Femur (tissue), 1 donor: Measurements from ENCODE around the gene CHRM5.
"Not testable (repeated sequence)": the region's sequence is repeated elsewhere in the genome, so short reads cannot be mapped to it uniquely, and the experiment has no call there.

ENCODE experiments used
- DNase-seq: peaks from one replicate; pipeline ENCODE4 v3.0.0-alpha.2; 2017

The CHRM5 gene

GRCh38 chr15:34043813-34044212 lies 75.5 kb downstream of the CHRM5 start:
- no peak for DNase-seq

GRCh38 chr15:34046471-34047145 lies 78.3 kb downstream of the CHRM5 start:
- DNase-seq: no peak

GRCh38 chr15:34047893-34048775 lies 79.8 kb downstream of the CHRM5 start:
- DNase-seq: no peak

GRCh38 chr15:34049112-34049511 lies 80.8 kb downstream of the CHRM5 start:
- DNase-seq: no peak

GRCh38 chr15:34050385-34050784 lies 82.1 kb downstream of the CHRM5 start:
- DNase-seq: not testable (repeated sequence)

GRCh38 chr15:34054081-34054707 lies 85.9 kb downstream of the CHRM5 start:
- no peak for DNase-seq

GRCh38 chr15:34055868-34056595 lies 87.7 kb downstream of the CHRM5 start:
- DNase-seq: no peak

- DNase-seq: no peak
Measured at GRCh38 chr15:34056911-34057310, 88.6 kb downstream of the CHRM5 start.

GRCh38 chr15:34059476-34059875 lies 91.2 kb downstream of the CHRM5 start:
- DNase-seq: no peak

- no peak for DNase-seq
Measured at GRCh38 chr15:34059946-34060345, 91.6 kb downstream of the CHRM5 start.

GRCh38 chr15:34064438-34064837 lies 96.1 kb downstream of the CHRM5 start:
- DNase-seq: no peak

- DNase-seq: no peak
Measured at GRCh38 chr15:34065261-34065660, 97.0 kb downstream of the CHRM5 start.

GRCh38 chr15:34065941-34066340 lies 97.6 kb downstream of the CHRM5 start:
- DNase-seq: no peak

GRCh38 chr15:34070003-34070402 lies 101.7 kb downstream of the CHRM5 start:
- DNase-seq: no peak

- DNase-seq: no peak
Measured at GRCh38 chr15:34076785-34077184, 108.5 kb downstream of the CHRM5 start.

- no peak for DNase-seq
Measured at GRCh38 chr15:34078900-34079299, 110.6 kb downstream of the CHRM5 start.

GRCh38 chr15:34079904-34080303 lies 111.6 kb downstream of the CHRM5 start:
- DNase-seq: no peak

- DNase-seq: no peak
Measured at GRCh38 chr15:34084086-34084485, 115.8 kb downstream of the CHRM5 start.

GRCh38 chr15:34085746-34086145 lies 117.4 kb downstream of the CHRM5 start:
- DNase-seq: no peak

- DNase-seq: no peak
Measured at GRCh38 chr15:34099914-34100313, 131.6 kb downstream of the CHRM5 start.

- peak; percentile 99 for DNase-seq
Measured at GRCh38 chr15:34101366-34102174, 133.3 kb downstream of the CHRM5 start, which contains the start of the genes EMC7 and PGBD4. Gene EMC7 (minus strand): TSS chr15:34101862. CDS start chr15:34101839, 23 bp downstream. Gene PGBD4 (plus strand): TSS chr15:34102083. CDS start chr15:34102532, 449 bp downstream.
